Left ventricle myocardium inferior (tissue), 1 donor: ENCODE results near the gene ST8SIA5. TPM values are rescaled to one million over a fixed set of nuclear protein-coding genes. Genes with fewer than 3 reads are reported as not detected.

Source experiments
- DNase-seq: peaks from one replicate; pipeline ENCODE4 v3.0.0-alpha.2; 2020
- H3K27ac ChIP-seq: fragments of 200-600 bp; replicated peaks from 2 replicates; pipeline ENCODE4 v1.8.0; 2021
- H3K27me3 ChIP-seq: fragments of 200-600 bp; 2 replicates; pipeline ENCODE4 v1.8.0; 2021; ENCODE audit warnings: low read depth
- H3K36me3 ChIP-seq: fragments of 200-600 bp; 2 replicates; pipeline ENCODE4 v1.8.0; 2021
- H3K4me1 ChIP-seq: fragments of 200-600 bp; 2 replicates; pipeline ENCODE4 v1.8.0; 2021
- H3K4me3 ChIP-seq: fragments of 200-600 bp; 2 replicates; pipeline ENCODE4 v1.8.0; 2021; ENCODE audit warnings: mild to moderate bottlenecking, moderate library complexity
- H3K9me3 ChIP-seq: fragments of 200-600 bp; replicated peaks from 2 replicates; pipeline ENCODE4 v1.8.0; 2021
- CTCF ChIP-seq: fragments of 200-600 bp; IDR thresholded peaks from 2 replicates; pipeline ENCODE4 v1.8.0; 2021; ENCODE audit warnings: antibody characterized with exemption, mild to moderate bottlenecking, borderline replicate concordance
- intact Hi-C: fragments of 100-400 bp; cut with micrococcal nuclease; formaldehyde crosslinking; loops from one replicate; pipeline ENCODE4 v1.11.0; 2022
- total RNA-seq: library from RNA; stranded (reverse); fragmentation: NEBNext Ultra II Directional; extraction: Animal tissue kit (Norgen Biotek cat#: 25700); gene quantifications from one replicate; pipeline ENCODE4 v1.2.1, GENCODE V29; 2021
- donor health status: DM: no; HTN: yes; CAD: no; lungs with severe emphysema.

ST8SIA5 gene
- total RNA-seq, 1 donor from 2014 or later: 6.2 TPM

- H3K36me3 ChIP-seq: no peaks in the 10 kb centered on the region
- intact Hi-C loops: no loop called here
- H3K4me1 ChIP-seq: no peaks in the 10 kb centered on the region
- peaks cover 8% of the 10 kb centered on the region for H3K9me3 ChIP-seq
- no peak overlapping the region for H3K27ac ChIP-seq
- DNase-seq: no peak
- TF ChIP-seq CTCF: no peak
- H3K27me3 ChIP-seq: no peaks in the 10 kb centered on the region
- H3K4me3 ChIP-seq: no peak overlapping the region
These were observed 16.8 kb downstream of the ST8SIA5 start for GRCh38 chr18:46740046-46740445.

- Histone ChIP-seq H3K27ac (no peak overlapping the region), H3K4me1 (no peaks in the 10 kb centered on the region), H3K9me3 (peaks cover 8% of the 10 kb centered on the region), H3K36me3 (no peaks in the 10 kb centered on the region), H3K27me3 (no peaks in the 10 kb centered on the region), H3K4me3 (no peak overlapping the region)
- intact Hi-C loops: no loop called here
- no peak for DNase-seq
- TF ChIP-seq CTCF: no peak
These were observed 18.4 kb downstream of the ST8SIA5 start for GRCh38 chr18:46738491-46738890.

GRCh38 chr18:46736736-46737135, 20.1 kb downstream of the ST8SIA5 start:
- intact Hi-C loops: no loop called here
- TF ChIP-seq CTCF: no peak
- no peaks in the 10 kb centered on the region for H3K36me3 ChIP-seq
- no peak overlapping the region for H3K27ac ChIP-seq
- no peaks in the 10 kb centered on the region for H3K27me3 ChIP-seq
- H3K9me3 ChIP-seq: peaks cover 8% of the 10 kb centered on the region
- no peak overlapping the region for H3K4me3 ChIP-seq
- no peaks in the 10 kb centered on the region for H3K4me1 ChIP-seq
- no peak for DNase-seq

GRCh38 chr18:46736135-46736534, 20.7 kb downstream of the ST8SIA5 start:
- H3K27me3 ChIP-seq: no peaks in the 10 kb centered on the region
- no peaks in the 10 kb centered on the region for H3K4me1 ChIP-seq
- no peak overlapping the region for H3K27ac ChIP-seq
- no peak overlapping the region for H3K4me3 ChIP-seq
- peaks cover 9% of the 10 kb centered on the region for H3K9me3 ChIP-seq
- TF ChIP-seq CTCF: no peak
- no peaks in the 10 kb centered on the region for H3K36me3 ChIP-seq
- no peak for DNase-seq
- intact Hi-C loops: no loop called here

GRCh38 chr18:46734981-46735380, 21.9 kb downstream of the ST8SIA5 start:
- H3K4me3 ChIP-seq: no peak overlapping the region
- TF ChIP-seq CTCF: no peak
- no peaks in the 10 kb centered on the region for H3K4me1 ChIP-seq
- no peaks in the 10 kb centered on the region for H3K27me3 ChIP-seq
- H3K27ac ChIP-seq: no peak overlapping the region
- peaks cover 15% of the 10 kb centered on the region for H3K9me3 ChIP-seq
- intact Hi-C loops: no loop called here
- peaks cover 3% of the 10 kb centered on the region for H3K36me3 ChIP-seq
- DNase-seq: no peak

- Histone ChIP-seq H3K4me1 (no peaks in the 10 kb centered on the region), H3K36me3 (peaks cover 9% of the 10 kb centered on the region), H3K9me3 (peaks cover 21% of the 10 kb centered on the region), H3K27me3 (no peaks in the 10 kb centered on the region), H3K4me3 (no peak overlapping the region), H3K27ac (no peak overlapping the region)
- TF ChIP-seq CTCF: no peak
- no peak for DNase-seq
- intact Hi-C loops: no loop called here
These were observed 23.0 kb downstream of the ST8SIA5 start for GRCh38 chr18:46733872-46734271.
